ENCODE results near the gene TSHZ2.

DNA sequence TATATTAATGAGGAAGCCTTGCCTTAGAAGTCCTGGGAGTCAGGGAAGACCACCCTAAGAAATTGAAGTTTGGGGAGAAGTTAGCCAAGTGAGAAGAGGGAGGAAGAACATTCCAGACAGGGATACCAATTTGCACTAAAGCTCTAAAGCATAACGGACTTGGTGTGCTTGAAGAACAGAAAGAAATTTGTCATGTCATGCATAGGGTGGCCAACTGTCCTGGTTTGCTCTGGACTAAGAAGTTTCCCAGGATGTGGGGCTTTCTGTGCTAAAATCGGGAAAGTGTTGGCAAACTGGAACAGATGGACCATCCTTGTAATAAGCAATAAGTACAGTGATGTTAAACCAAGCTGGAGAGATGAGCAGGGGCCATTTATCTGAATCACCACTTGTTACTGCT, 403.9 kb downstream of the TSHZ2 start:
- TF ChIP-seq POLR2AphosphoS5 (IDR thresholded peaks at IDR 0.05; ENCODE audit: low read depth, low read length) (no peak), FOXP2 (optimal IDR thresholded peaks at IDR 0.05; ENCODE audit: borderline replicate concordance, extremely low read depth, extremely low read length, insufficient read depth) (no peak), SIN3A (IDR thresholded peaks at IDR 0.05; ENCODE audit: borderline replicate concordance, insufficient read depth, low read length) (no peak), TAF1 (IDR thresholded peaks at IDR 0.05; ENCODE audit: borderline replicate concordance, insufficient read depth, low read length) (no peak)

Measured in PFSK-1 (cell line).